ENCODE data around the gene YY1AP1. TPM values are rescaled to one million over a fixed set of nuclear protein-coding genes. Genes with fewer than 3 reads are reported as not detected.
"Not testable (repeated sequence)": the region's sequence is repeated elsewhere in the genome, so short reads cannot be mapped to it uniquely, and the experiment has no call there.

YY1AP1 gene
- total RNA-seq, 1 experiment from 2014 or later = 38.9 TPM

- not testable (repeated sequence) for H3K9me3 ChIP-seq (replicated peaks); H3K27me3 ChIP-seq; H3K27ac ChIP-seq; H3K36me3 ChIP-seq; H3K4me1 ChIP-seq; H3K4me3 ChIP-seq; DNase-seq
These were observed 13.1 kb upstream of the YY1AP1 start for GRCh38 chr1:155701675-155702074.

- not testable (repeated sequence) for H3K27me3 ChIP-seq; DNase-seq; H3K36me3 ChIP-seq; H3K4me3 ChIP-seq; H3K4me1 ChIP-seq; H3K9me3 ChIP-seq (replicated peaks); H3K27ac ChIP-seq
These were observed 10.5 kb upstream of the YY1AP1 start for GRCh38 chr1:155699062-155699461.

- no peak for DNase-seq
- Histone ChIP-seq H3K9me3 (replicated peaks) (no peaks in the 10 kb centered on the region; the same call in 1 of the 2 replicates), H3K27me3 (no peaks in the 10 kb centered on the region), H3K36me3 (0 out of 2 replicates have a peak, but pooled peaks cover 4% of the 10 kb centered on the region), H3K4me1 (no peaks in the 10 kb centered on the region), H3K4me3 (no peak overlapping the region), H3K27ac (no peak overlapping the region)
These were observed 9.9 kb upstream of the YY1AP1 start for GRCh38 chr1:155698382-155699038.

GRCh38 chr1:155697616-155698015 is 9.0 kb upstream of the YY1AP1 start:
- not testable (repeated sequence) for H3K4me1 ChIP-seq; H3K4me3 ChIP-seq; H3K27ac ChIP-seq; DNase-seq; H3K27me3 ChIP-seq; H3K9me3 ChIP-seq (replicated peaks)
- peaks cover 12% of the 10 kb centered on the region for H3K36me3 ChIP-seq

GRCh38 chr1:155697046-155697445 is 8.5 kb upstream of the YY1AP1 start:
- Histone ChIP-seq H3K27ac (no peak overlapping the region), H3K9me3 (replicated peaks) (peaks cover 4% of the 10 kb centered on the region), H3K27me3 (no peaks in the 10 kb centered on the region), H3K36me3 (peaks cover 16% of the 10 kb centered on the region), H3K4me1 (no peaks in the 10 kb centered on the region), H3K4me3 (no peak overlapping the region)
- DNase-seq = no peak

- no peak overlapping the region for H3K27ac ChIP-seq
These were observed 8.0 kb upstream of the YY1AP1 start for GRCh38 chr1:155696524-155696923.

GRCh38 chr1:155695608-155696007 is 7.0 kb upstream of the YY1AP1 start:
- DNase-seq = no peak
- peaks cover 7% of the 10 kb centered on the region for H3K9me3 ChIP-seq (replicated peaks)
- no peak overlapping the region for H3K4me3 ChIP-seq
- H3K36me3 ChIP-seq = peaks cover 30% of the 10 kb centered on the region
- H3K27me3 ChIP-seq = no peaks in the 10 kb centered on the region
- H3K4me1 ChIP-seq = no peaks in the 10 kb centered on the region
- H3K27ac ChIP-seq = no peak overlapping the region

More at GRCh38 chr1:155696524-155696923, 8.0 kb upstream of the YY1AP1 start:
- H3K36me3 ChIP-seq = peaks cover 20% of the 10 kb centered on the region
- H3K9me3 ChIP-seq (replicated peaks) = peaks cover 7% of the 10 kb centered on the region
- DNase-seq = no peak
- H3K27me3 ChIP-seq = no peaks in the 10 kb centered on the region
- no peaks in the 10 kb centered on the region for H3K4me1 ChIP-seq
- H3K4me3 ChIP-seq = no peak overlapping the region

- no peak for DNase-seq
- no peak overlapping the region for H3K27ac ChIP-seq
- H3K36me3 ChIP-seq = peaks cover 31% of the 10 kb centered on the region
- H3K4me1 ChIP-seq = no peaks in the 10 kb centered on the region; the same call in 1 of the 2 replicates
- no peaks in the 10 kb centered on the region for H3K27me3 ChIP-seq
- no peak overlapping the region for H3K4me3 ChIP-seq
- H3K9me3 ChIP-seq (replicated peaks) = peaks cover 7% of the 10 kb centered on the region
These were observed 6.5 kb upstream of the YY1AP1 start for GRCh38 chr1:155695072-155695471.

- Histone ChIP-seq H3K4me1 (no peaks in the 10 kb centered on the region; the same call in 1 of the 2 replicates), H3K9me3 (replicated peaks) (peaks cover 7% of the 10 kb centered on the region), H3K27ac (no peak overlapping the region), H3K36me3 (peaks cover 31% of the 10 kb centered on the region), H3K4me3 (no peak overlapping the region), H3K27me3 (no peaks in the 10 kb centered on the region)
- no peak for DNase-seq
These were observed 5.6 kb upstream of the YY1AP1 start for GRCh38 chr1:155694167-155694566.

- Histone ChIP-seq H3K4me1 (no peaks in the 10 kb centered on the region; the same call in 1 of the 2 replicates), H3K4me3 (no peak overlapping the region), H3K9me3 (replicated peaks) (peaks cover 7% of the 10 kb centered on the region), H3K27me3 (no peaks in the 10 kb centered on the region), H3K36me3 (peaks cover 31% of the 10 kb centered on the region), H3K27ac (no peak overlapping the region)
- no peak for DNase-seq
These were observed 3.5 kb upstream of the YY1AP1 start for GRCh38 chr1:155691992-155692528.

GRCh38 chr1:155689081-155689607 is 570 bp upstream of the YY1AP1 start, which contains the start of gene DAP3:
DAP3 (plus strand) TSS chr1:155689091; CDS start chr1:155709780, 20,689 bp downstream.
- H3K27me3 ChIP-seq; H3K9me3 ChIP-seq (replicated peaks); H3K4me1 ChIP-seq: not testable (repeated sequence)
- peak within 1 kb of the TSS; percentile 99 for H3K27ac ChIP-seq
- peak; percentile 3 to 83 for DNase-seq
- H3K36me3 ChIP-seq = peaks cover 30% of the 10 kb centered on the region
- peak within 1 kb of the TSS; percentile 98 for H3K4me3 ChIP-seq

- H3K36me3 ChIP-seq = peaks cover 24% of the 10 kb centered on the region
These were observed 760 bp downstream of the YY1AP1 start for GRCh38 chr1:155687705-155688323.

GRCh38 chr1:155681776-155682175 is 6.8 kb downstream of the YY1AP1 start:
- Histone ChIP-seq H3K4me3 (no peak overlapping the region), H3K27me3 (no peaks in the 10 kb centered on the region), H3K27ac (no peak overlapping the region), H3K4me1 (peaks cover 4% of the 10 kb centered on the region; the same call in 1 of the 2 replicates), H3K36me3 (peaks cover 28% of the 10 kb centered on the region), H3K9me3 (replicated peaks) (no peaks in the 10 kb centered on the region)
- DNase-seq = no peak

More at GRCh38 chr1:155687705-155688323, 760 bp downstream of the YY1AP1 start:
- not testable (repeated sequence) for DNase-seq; H3K9me3 ChIP-seq (replicated peaks); H3K27me3 ChIP-seq; H3K4me1 ChIP-seq
- Histone ChIP-seq H3K4me3 (peak overlapping the region; percentile 98), H3K27ac (peak overlapping the region; percentile 99)

- Histone ChIP-seq H3K9me3 (replicated peaks) (no peaks in the 10 kb centered on the region), H3K4me3 (no peak overlapping the region), H3K27me3 (no peaks in the 10 kb centered on the region), H3K27ac (no peak overlapping the region), H3K4me1 (no peaks in the 10 kb centered on the region), H3K36me3 (peaks cover 35% of the 10 kb centered on the region)
- no peak for DNase-seq
These were observed 8.0 kb downstream of the YY1AP1 start for GRCh38 chr1:155680531-155680930.

- H3K9me3 ChIP-seq (replicated peaks); DNase-seq; H3K27ac ChIP-seq; H3K4me3 ChIP-seq; H3K27me3 ChIP-seq; H3K4me1 ChIP-seq: not testable (repeated sequence)
- H3K36me3 ChIP-seq = peaks cover 43% of the 10 kb centered on the region
These were observed 9.6 kb downstream of the YY1AP1 start for GRCh38 chr1:155678992-155679391.
